ENCODE results near the gene TMEM117. TPM values are rescaled to one million over a fixed set of nuclear protein-coding genes. Genes with fewer than 3 reads are reported as not detected.

Gene TMEM117
- total RNA-seq: 1 to 10 TPM; 3.1 to 6.1 (median 4.0) TPM
- polyA plus RNA-seq: 1 to 10 TPM; 1.8 to 4.4 TPM

DNA sequence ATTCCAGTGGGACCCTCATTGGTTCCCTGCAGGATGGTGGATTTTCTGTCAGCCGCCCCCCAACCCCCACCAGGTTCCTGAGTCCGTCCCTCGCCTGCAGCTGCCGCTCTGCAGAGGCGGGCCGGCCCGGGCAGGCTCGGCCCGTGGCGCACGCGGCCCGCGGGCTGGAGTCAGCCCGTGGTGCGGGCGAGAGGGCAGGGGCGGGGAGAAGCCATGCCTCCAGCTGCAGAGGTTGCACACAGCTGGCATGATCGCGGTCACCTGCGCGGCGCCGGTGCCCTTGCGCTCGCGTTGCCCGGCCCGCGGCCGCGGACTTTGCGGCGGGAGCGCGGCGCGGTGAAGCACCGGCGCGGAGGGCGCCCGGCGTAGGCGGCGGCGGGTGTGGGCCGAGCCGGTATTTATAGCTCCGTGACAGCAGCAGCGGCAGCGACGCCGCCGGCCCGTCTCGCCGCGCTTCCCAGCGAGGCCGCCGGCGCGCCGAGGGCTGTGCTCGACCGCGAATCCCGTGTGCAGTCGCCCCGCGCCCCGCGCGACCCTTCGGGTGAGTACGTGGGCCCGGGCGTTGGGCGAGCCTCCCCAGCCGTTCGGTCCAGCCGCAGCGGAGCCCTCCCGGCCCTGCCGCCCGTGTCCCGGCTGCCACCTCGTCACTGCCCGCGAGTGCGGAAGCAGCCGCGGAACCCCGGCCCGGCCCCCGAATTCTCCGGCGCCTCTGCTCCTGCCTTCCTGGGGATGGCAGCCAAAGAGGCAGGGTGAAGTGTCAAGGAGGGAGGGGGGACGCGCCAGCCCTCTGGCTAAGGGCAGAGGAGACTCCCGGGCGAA is at the start of gene TMEM117:
TMEM117 (plus strand) TSS at position 426 of the 819 bp plus-strand sequence.
- FAIRE-seq (no peak), ATAC-seq (peak; percentile 86 to 89 (median 88)), DNase-seq (peak; percentile 74 to 90 (median 79))
- H3K27me3 ChIP-seq: no peaks in the 10 kb centered on the region
- no peaks in the 10 kb centered on the region for H3K36me3 ChIP-seq
- intact Hi-C loops (cut with DNase I): no loop called here
- H3K4me3 ChIP-seq: peak within 1 kb of the TSS; percentile 54 to 81 (median 66)
- WGBS, 2 donors: 0% methylated on average over 92 to 103 of the region's 103 CpGs
- TF ChIP-seq, protein P1, sequence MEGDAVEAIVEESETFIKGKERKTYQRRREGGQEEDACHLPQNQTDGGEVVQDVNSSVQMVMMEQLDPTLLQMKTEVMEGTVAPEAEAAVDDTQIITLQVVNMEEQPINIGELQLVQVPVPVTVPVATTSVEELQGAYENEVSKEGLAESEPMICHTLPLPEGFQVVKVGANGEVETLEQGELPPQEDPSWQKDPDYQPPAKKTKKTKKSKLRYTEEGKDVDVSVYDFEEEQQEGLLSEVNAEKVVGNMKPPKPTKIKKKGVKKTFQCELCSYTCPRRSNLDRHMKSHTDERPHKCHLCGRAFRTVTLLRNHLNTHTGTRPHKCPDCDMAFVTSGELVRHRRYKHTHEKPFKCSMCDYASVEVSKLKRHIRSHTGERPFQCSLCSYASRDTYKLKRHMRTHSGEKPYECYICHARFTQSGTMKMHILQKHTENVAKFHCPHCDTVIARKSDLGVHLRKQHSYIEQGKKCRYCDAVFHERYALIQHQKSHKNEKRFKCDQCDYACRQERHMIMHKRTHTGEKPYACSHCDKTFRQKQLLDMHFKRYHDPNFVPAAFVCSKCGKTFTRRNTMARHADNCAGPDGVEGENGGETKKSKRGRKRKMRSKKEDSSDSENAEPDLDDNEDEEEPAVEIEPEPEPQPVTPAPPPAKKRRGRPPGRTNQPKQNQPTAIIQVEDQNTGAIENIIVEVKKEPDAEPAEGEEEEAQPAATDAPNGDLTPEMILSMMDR (IDR thresholded peaks at IDR 0.05): no peak
- H3K4me1 ChIP-seq: peaks cover 0 to 12% (median 0%) of the 10 kb centered on the region in 3 donors
- peak within 1 kb of the TSS; percentile 87 to 96 (median 92) for H3K27ac ChIP-seq
- no peaks in the 10 kb centered on the region for H3K9me3 ChIP-seq

DNA sequence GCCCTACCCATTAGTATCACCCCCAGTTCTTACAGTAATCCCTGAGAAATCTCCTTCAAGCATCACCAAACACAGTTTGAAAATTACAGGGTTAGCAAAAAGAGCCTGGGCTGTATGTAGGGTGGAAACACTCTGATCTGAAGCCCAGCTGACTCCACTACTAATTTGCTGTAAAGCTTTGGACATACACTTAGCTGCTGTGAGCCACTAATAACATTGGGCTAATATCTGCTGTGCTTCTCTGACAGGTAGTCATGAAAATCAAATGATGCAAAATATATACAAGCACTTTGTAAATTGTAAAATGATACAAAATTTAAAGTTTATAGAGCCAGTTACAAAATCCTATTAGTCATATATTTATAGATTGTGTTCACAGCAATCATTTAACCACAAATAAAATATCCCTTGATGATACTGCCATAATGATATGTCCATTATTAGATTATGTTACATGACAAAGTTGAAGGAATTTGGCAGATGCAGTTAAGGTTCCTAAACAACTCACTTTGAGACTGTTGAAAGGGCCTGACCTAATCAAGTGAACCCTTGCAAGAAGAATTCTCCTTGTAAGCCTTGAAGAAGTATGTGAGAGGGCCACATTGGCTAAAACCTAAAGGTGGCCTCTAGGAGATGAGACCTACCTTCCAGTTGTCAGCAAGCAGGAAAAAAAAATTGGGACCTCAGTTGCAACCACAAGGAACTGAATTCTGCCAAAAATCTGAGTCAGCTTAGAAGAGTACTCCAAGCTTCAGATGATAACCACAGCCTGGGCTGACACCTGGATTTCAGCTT is 48.8 kb upstream of the TMEM117 start:
- ATAC-seq (no peak), DNase-seq (no peak), FAIRE-seq (no peak)
- Histone ChIP-seq H3K4me1 (no peaks in the 10 kb centered on the region), H3K4me3 (no peak overlapping the region), H3K27ac (no peak overlapping the region), H3K9me3 (no peaks in the 10 kb centered on the region), H3K36me3 (peaks cover 0 to 42% (median 16%) of the 10 kb centered on the region in 3 donors), H3K27me3 (no peaks in the 10 kb centered on the region)
- TF ChIP-seq, protein P1 (IDR thresholded peaks at IDR 0.05): no peak
- intact Hi-C loops (cut with DNase I): no loop called here

DNA sequence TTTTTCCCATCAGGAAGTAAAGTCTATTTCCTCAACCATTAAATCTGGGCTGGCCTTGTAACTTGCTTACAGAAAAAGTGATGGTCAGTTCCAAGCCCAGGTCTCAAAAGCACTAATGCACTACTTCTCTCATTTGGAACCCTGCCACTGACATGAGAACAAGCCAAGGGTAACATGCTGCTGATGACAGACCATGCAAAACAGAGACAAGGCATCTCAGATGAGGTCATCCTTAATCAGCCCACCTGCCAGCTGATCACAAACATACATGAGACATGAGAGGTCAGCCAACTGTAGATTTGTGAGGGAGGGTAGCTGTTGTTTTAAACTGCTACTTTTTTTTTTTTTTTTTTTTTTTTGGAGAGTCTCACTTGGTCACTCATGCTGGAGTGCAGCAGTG is 45.9 kb upstream of the TMEM117 start:
- Histone ChIP-seq H3K27me3 (no peaks in the 10 kb centered on the region), H3K4me3 (no peak overlapping the region), H3K4me1 (no peaks in the 10 kb centered on the region), H3K9me3 (no peaks in the 10 kb centered on the region), H3K27ac (no peak overlapping the region), H3K36me3 (peaks cover 0 to 21% (median 7%) of the 10 kb centered on the region in 3 donors)
- peak; percentile 28 to 61 (median 51) for ATAC-seq
- intact Hi-C loops (cut with DNase I): no loop called here
- no peak for FAIRE-seq
- TF ChIP-seq, protein P1 (IDR thresholded peaks at IDR 0.05): no peak
- DNase-seq: peak in 1 of 6 donors; percentile 16

DNA sequence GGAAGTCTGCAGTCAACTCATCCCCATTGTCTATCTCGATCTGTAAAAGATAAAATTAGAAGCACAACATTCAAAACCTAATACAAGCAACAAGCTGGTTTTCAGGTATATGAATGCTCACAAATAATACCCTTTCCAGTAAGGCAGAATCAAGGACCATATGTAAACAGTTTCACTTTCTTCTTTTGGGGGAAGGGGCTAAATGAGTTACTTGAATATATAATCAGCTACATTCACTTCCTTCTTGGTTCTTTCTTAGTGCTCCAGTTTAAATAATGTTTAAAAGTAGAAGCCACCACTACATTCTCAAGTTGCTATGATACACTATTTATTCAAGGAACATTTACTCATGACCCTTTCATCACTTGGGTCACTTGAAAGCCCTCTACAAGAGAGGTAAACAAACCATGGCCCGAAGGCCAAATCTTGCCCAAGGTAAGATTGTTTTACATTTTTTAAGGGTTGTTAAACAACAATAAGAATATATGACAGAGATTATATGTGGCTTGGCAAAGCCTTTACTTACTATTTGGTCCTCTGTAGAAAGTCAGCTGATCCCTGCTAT is 40.1 kb upstream of the TMEM117 start:
- Histone ChIP-seq H3K27me3 (no peaks in the 10 kb centered on the region), H3K9me3 (no peaks in the 10 kb centered on the region), H3K4me1 (peaks cover 0 to 4% (median 0%) of the 10 kb centered on the region in 3 donors), H3K27ac (no peak overlapping the region), H3K36me3 (peaks cover 0 to 54% (median 33%) of the 10 kb centered on the region in 3 donors), H3K4me3 (no peak overlapping the region)
- ATAC-seq (peak in 3 of 4 donors; percentile 48 to 70 (median 59)), DNase-seq (no peak), FAIRE-seq (no peak)
- TF ChIP-seq, protein P1 (IDR thresholded peaks at IDR 0.05): no peak
- WGBS, 2 donors: 49 to 53% methylated on average over 2 of the region's 2 CpGs
- intact Hi-C loops (cut with DNase I): no loop called here

Measured in pancreas (tissue), 10 donors.